OCI-LY3 (cell line): ENCODE results near the gene DDX23.
"Not testable (repeated sequence)": the region's sequence is repeated elsewhere in the genome, so short reads cannot be mapped to it uniquely, and the experiment has no call there.

Experiments
- H2AFZ ChIP-seq: fragments of 200-600, 300-600 bp; shearing (Covaris generic); 2 replicates; pipeline ENCODE4 v1.6.0; 2014; ENCODE audit warnings: antibody characterized with exemption, low read depth, low read length
- H3K27ac ChIP-seq: fragments of 200-600, 300-600 bp; sonication (generic); 2 replicates; pipeline ENCODE4 v1.5.1; 2014; ENCODE audit warnings: mild to moderate bottlenecking, low read length, moderate library complexity, mixed read lengths
- H3K27me3 ChIP-seq: fragments of 200-600, 300-600 bp; sonication (generic); 2 replicates; pipeline ENCODE4 v1.6.1; 2014; ENCODE audit warnings: low read depth, low read length, mixed read lengths
- H3K36me3 ChIP-seq: fragments of 200-600, 300-600 bp; sonication (generic); replicated peaks from 2 replicates; pipeline ENCODE3; 2014; ENCODE audit warnings: low read depth, low read length, mixed read lengths
- H3K4me1 ChIP-seq: fragments of 300-600, 200-600 bp; sonication (generic); 2 replicates; pipeline ENCODE4 v1.6.1; 2014; ENCODE audit warnings: low read length, mixed read lengths
- H3K4me2 ChIP-seq: fragments of 200-600, 300-600 bp; sonication (generic); 2 replicates; pipeline ENCODE4 v1.6.1; 2014; ENCODE audit warnings: low read length, mixed read lengths
- H3K4me3 ChIP-seq: fragments of 300-600, 200-600 bp; sonication (generic); 2 replicates; pipeline ENCODE4 v1.5.1; 2014; ENCODE audit warnings: antibody characterized with exemption, mild to moderate bottlenecking, low read length, moderate library complexity
- H3K79me2 ChIP-seq: fragments of 300-600, 200-600 bp; shearing (Covaris generic); 2 replicates; pipeline ENCODE4 v1.6.1; 2014; ENCODE audit warnings: mild to moderate bottlenecking, low read length, mixed read lengths
- H3K9ac ChIP-seq: fragments of 300-600, 200-600 bp; shearing (Covaris generic); 2 replicates; pipeline ENCODE4 v1.6.0; 2014; ENCODE audit warnings: mild to moderate bottlenecking, low read length, moderate library complexity
- H3K9me3 ChIP-seq: fragments of 200-600, 300-600 bp; shearing (Covaris generic); 2 replicates; pipeline ENCODE4 v1.6.1; 2014; ENCODE audit warnings: low read length, mixed read lengths; ENCODE audit not compliant: insufficient read depth
- H4K20me1 ChIP-seq: fragments of 200-600, 300-600 bp; sonication (generic); 2 replicates; pipeline ENCODE4 v1.6.1; 2016; ENCODE audit warnings: low read length, mixed read lengths; ENCODE audit not compliant: insufficient read depth
- EZH2phosphoT487 ChIP-seq: fragments of 200-600 bp; shearing (Covaris generic); IDR thresholded peaks from 2 replicates; pipeline ENCODE4 v1.6.1; 2018; ENCODE audit warnings: antibody characterized with exemption, mixed run types, low read depth
- TF ChIP-seq, protein P1 (sequence below): fragments of 200-600, 300-600 bp; sonication (generic); IDR thresholded peaks from 2 replicates; pipeline ENCODE4 v1.5.1; 2014; ENCODE audit warnings: antibody characterized with exemption, low read length, low read depth

Gene DDX23

DNA sequence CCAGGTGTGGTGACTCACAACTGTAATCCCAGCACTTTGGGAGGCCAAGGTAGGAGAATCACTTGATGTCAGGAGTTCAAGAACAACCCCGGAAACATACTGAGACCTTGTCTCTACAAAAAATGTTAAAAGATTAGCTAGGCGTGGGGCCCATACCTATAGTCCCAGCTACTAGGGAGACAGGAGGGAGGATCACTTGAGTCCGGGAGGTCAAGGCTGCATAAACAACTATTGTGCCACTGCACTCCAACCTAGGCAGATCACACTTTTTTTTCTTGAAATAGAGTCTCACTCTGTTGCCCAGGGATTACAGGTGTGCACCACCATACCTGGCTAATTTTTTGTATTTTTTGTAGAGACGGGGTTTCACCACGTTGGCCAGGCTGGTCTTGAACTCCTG, 7.6 kb upstream of the DDX23 start:
- H3K27me3 ChIP-seq: no peaks in the 10 kb centered on the region
- H3K4me1 ChIP-seq: peaks cover 15% of the 10 kb centered on the region
- TF ChIP-seq, protein P1, sequence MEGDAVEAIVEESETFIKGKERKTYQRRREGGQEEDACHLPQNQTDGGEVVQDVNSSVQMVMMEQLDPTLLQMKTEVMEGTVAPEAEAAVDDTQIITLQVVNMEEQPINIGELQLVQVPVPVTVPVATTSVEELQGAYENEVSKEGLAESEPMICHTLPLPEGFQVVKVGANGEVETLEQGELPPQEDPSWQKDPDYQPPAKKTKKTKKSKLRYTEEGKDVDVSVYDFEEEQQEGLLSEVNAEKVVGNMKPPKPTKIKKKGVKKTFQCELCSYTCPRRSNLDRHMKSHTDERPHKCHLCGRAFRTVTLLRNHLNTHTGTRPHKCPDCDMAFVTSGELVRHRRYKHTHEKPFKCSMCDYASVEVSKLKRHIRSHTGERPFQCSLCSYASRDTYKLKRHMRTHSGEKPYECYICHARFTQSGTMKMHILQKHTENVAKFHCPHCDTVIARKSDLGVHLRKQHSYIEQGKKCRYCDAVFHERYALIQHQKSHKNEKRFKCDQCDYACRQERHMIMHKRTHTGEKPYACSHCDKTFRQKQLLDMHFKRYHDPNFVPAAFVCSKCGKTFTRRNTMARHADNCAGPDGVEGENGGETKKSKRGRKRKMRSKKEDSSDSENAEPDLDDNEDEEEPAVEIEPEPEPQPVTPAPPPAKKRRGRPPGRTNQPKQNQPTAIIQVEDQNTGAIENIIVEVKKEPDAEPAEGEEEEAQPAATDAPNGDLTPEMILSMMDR: no peak
- TF ChIP-seq EZH2phosphoT487: no peak
- H3K79me2 ChIP-seq: no peaks in the 10 kb centered on the region
- no peak overlapping the region for H3K4me2 ChIP-seq
- no peak overlapping the region for H3K9ac ChIP-seq
- H4K20me1 ChIP-seq: no peaks in the 10 kb centered on the region
- H3K27ac ChIP-seq: no peak overlapping the region
- no peak overlapping the region for H3K4me3 ChIP-seq
- H2AFZ ChIP-seq: no peak overlapping the region
- H3K9me3 ChIP-seq: no peaks in the 10 kb centered on the region
- peaks cover 6% of the 10 kb centered on the region for H3K36me3 ChIP-seq

- Histone ChIP-seq H3K4me2 (no peak overlapping the region), H3K36me3 (peaks cover 6% of the 10 kb centered on the region), H2AFZ (no peak overlapping the region)
Observed at GRCh38 chr12:48858043-48858442, 6.1 kb upstream of the DDX23 start.

DNA sequence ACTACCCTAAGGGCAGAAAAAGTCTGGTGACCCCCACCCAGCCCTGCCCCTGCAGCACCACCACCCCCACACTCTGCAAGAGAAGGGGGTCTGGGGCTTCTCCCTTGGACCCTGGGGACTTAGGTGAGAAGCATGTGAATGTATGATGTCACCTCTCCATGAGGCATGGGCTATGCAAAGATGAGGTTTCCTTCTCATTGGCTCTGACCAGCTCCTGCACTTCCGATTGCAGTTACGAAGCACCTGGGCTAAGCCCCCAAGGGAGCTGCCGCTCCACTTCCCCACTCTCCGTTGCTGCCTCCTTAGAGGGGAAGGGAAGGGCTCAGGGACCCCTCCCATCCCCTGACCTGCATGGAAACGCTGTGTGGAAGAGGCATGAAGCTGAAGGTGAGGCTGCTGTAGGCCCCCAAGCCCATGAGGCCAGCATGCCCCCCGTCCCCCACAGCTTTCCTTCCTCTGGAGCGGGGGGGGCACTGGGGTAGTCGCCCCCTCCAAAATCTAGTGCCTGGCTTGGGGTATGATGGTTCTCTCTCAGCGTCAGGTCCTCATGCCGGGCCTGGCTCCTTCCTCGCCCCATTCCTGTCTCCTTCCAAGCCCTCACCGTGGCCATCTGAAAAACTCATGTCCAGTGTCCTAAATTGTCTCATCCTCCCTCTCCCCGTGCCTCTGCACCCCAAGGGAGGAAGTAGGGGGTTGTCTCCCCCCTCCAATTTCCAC, 5.5 kb upstream of the DDX23 start:
- Histone ChIP-seq H3K27ac (no peak overlapping the region), H3K9me3 (no peaks in the 10 kb centered on the region), H3K36me3 (peaks cover 6% of the 10 kb centered on the region), H3K9ac (no peak overlapping the region), H3K4me1 (peaks cover 14% of the 10 kb centered on the region), H3K79me2 (peaks cover 3% of the 10 kb centered on the region; the same call in 1 of the 2 replicates), H2AFZ (no peak overlapping the region), H4K20me1 (no peaks in the 10 kb centered on the region), H3K4me2 (peak overlapping the region; percentile 43), H3K4me3 (peak overlapping the region; percentile 19; the same call in 1 of the 2 replicates), H3K27me3 (no peaks in the 10 kb centered on the region)
- no peak for TF ChIP-seq EZH2phosphoT487
- TF ChIP-seq, protein P1: no peak

More at GRCh38 chr12:48858043-48858442, 6.1 kb upstream of the DDX23 start:
- Histone ChIP-seq H3K79me2 (no peaks in the 10 kb centered on the region), H3K4me1 (peaks cover 9% of the 10 kb centered on the region), H3K27ac (no peak overlapping the region), H4K20me1 (no peaks in the 10 kb centered on the region), H3K4me3 (no peak overlapping the region), H3K9ac (no peak overlapping the region), H3K9me3 (no peaks in the 10 kb centered on the region), H3K27me3 (no peaks in the 10 kb centered on the region)
- TF ChIP-seq, protein P1: no peak
- TF ChIP-seq EZH2phosphoT487: no peak

GRCh38 chr12:48856379-48856778, 4.4 kb upstream of the DDX23 start:
- H3K4me1 ChIP-seq: peaks cover 14% of the 10 kb centered on the region
- no peak overlapping the region for H3K4me3 ChIP-seq
- H4K20me1 ChIP-seq: no peaks in the 10 kb centered on the region
- H3K79me2 ChIP-seq: peaks cover 12% of the 10 kb centered on the region
- no peaks in the 10 kb centered on the region for H3K27me3 ChIP-seq
- no peaks in the 10 kb centered on the region for H3K9me3 ChIP-seq
- TF ChIP-seq EZH2phosphoT487: no peak
- TF ChIP-seq, protein P1: no peak
- H3K27ac ChIP-seq: no peak overlapping the region
- no peak overlapping the region for H3K9ac ChIP-seq
- H3K36me3 ChIP-seq: peaks cover 6% of the 10 kb centered on the region
- H2AFZ ChIP-seq: no peak overlapping the region
- no peak overlapping the region for H3K4me2 ChIP-seq

GRCh38 chr12:48854932-48855331, 3.0 kb upstream of the DDX23 start:
- H3K4me3 ChIP-seq, H3K9me3 ChIP-seq, H3K27ac ChIP-seq, H4K20me1 ChIP-seq, H3K27me3 ChIP-seq, H3K9ac ChIP-seq, H3K4me2 ChIP-seq, H2AFZ ChIP-seq: not testable (repeated sequence)
- Histone ChIP-seq H3K4me1 (peaks cover 23% of the 10 kb centered on the region), H3K79me2 (peaks cover 26% of the 10 kb centered on the region), H3K36me3 (peaks cover 13% of the 10 kb centered on the region)
